ENCODE data around the gene MAPK7. TPM values are rescaled to one million over a fixed set of nuclear protein-coding genes. Genes with fewer than 3 reads are reported as not detected.

Gene MAPK7
- total and polyA plus RNA-seq, 10 of the 15 experiments (the other 5 are each of a cell fraction or from before 2014, with no cell fraction given) = 0.37 to 13.5 (median 5.6) TPM

GRCh38 chr17:19362277-19363113 lies 15.8 kb upstream of the MAPK7 start, which contains the start of gene B9D1 (continued):
- TF ChIP-seq ZNF687 (IDR thresholded peaks at IDR 0.05) = 0 out of 2 replicates have a peak, but pooled peaks have one; percentile 12
- no peak for TF ChIP-seq KLF5 (IDR thresholded peaks at IDR 0.05; ENCODE audit: partially characterized antibody)
- no peak for TF ChIP-seq MEF2A (IDR thresholded peaks at IDR 0.05; ENCODE audit: insufficient read depth, low read depth, low read length)
- TF ChIP-seq FOXM1 (IDR thresholded peaks at IDR 0.05; ENCODE audit: low read depth, low read length) = no peak; the same call in 1 of the 2 replicates
- TF ChIP-seq KDM1A (IDR thresholded peaks at IDR 0.05; ENCODE audit: borderline replicate concordance) = no peak
- TF ChIP-seq TCF3 (IDR thresholded peaks at IDR 0.05; ENCODE audit: borderline replicate concordance, insufficient read depth, low read depth, low read length) = 0 out of 2 replicates have a peak, but pooled peaks have one; percentile 64
- TF ChIP-seq YY1 (IDR thresholded peaks at IDR 0.05; ENCODE audit: low read depth, low read length) = peak; percentile 55; the same call in 1 of the 2 replicates
- TF ChIP-seq EP300 (IDR thresholded peaks at IDR 0.05; ENCODE audit: borderline replicate concordance in 1 of 2, control insufficient read depth in 1 of 2, low read depth in 2 of 2, low read length in 2 of 2) = no peak
- no peak for TF ChIP-seq RAD51 (IDR thresholded peaks at IDR 0.05)
- TF ChIP-seq ZNF592 (IDR thresholded peaks at IDR 0.05) = no peak
- peak; percentile 14 for TF ChIP-seq SP1 (IDR thresholded peaks at IDR 0.05; ENCODE audit: low read depth, low read length)
- TF ChIP-seq CEBPZ (IDR thresholded peaks at IDR 0.05; ENCODE audit: low read depth, low read length) = no peak
- 0 out of 2 replicates have a peak, but pooled peaks have one; percentile 10 for TF ChIP-seq NR2F1 (conservative IDR thresholded peaks at IDR 0.05)
- TF ChIP-seq SUPT20H (IDR thresholded peaks at IDR 0.05; ENCODE audit: borderline replicate concordance, control insufficient read depth, low read depth, low read length) = no peak
- no peak for TF ChIP-seq TAF1 (IDR thresholded peaks at IDR 0.05; ENCODE audit: borderline replicate concordance, low read depth, low read length)
- TF ChIP-seq ASH2L (IDR thresholded peaks at IDR 0.05; ENCODE audit: borderline replicate concordance, low read depth) = no peak
- TF ChIP-seq NFIC (IDR thresholded peaks at IDR 0.05; ENCODE audit: low read depth, low read length) = no peak
